HL-60 (cell line): ENCODE measurements around the gene KIRREL2.

Experiments
- GABPA ChIP-seq: IDR thresholded peaks from 2 replicates; pipeline ENCODE4 v1.6.1; 2012; ENCODE audit warnings: low read depth
- REST ChIP-seq: IDR thresholded peaks from 2 replicates; pipeline ENCODE4 v1.6.1; 2012; ENCODE audit warnings: low read depth; ENCODE audit not compliant: insufficient replicate concordance
- SPI1 ChIP-seq: IDR thresholded peaks from 2 replicates; pipeline ENCODE4 v1.6.1; 2012; ENCODE audit warnings: low read depth, mild to moderate bottlenecking, borderline replicate concordance
- TF ChIP-seq, protein P1 (sequence below): IDR thresholded peaks from one replicate; pipeline ENCODE4 v1.5.1; 2011; ENCODE audit warnings: low read length, control low read depth, inconsistent platforms; ENCODE audit not compliant: insufficient read depth

DNA sequence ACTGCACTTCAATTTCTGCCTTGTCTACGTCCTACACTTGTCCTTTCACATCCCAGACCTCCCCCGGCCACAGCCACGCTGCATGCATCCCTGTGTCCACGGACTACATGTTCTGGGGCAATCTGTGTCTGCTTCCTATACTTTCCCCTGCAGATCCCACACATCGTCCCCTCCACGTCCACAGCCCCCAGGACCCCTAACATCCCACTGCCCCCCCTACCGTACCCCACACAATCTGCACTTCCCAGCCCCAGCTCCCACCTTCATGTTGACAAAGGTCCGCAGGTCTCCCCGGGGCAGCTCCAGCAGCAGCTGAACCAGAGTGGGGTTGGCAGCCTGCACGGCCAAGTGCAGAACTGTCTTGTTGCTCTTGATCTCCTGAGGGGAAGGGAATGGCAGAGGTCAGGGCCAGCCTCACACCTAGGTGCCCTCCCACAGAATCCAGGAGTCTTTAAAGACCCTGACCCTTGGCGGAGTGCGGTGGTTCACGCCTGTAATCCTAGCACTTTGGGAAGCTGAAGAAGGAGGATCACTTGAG, 33.5 kb downstream of the KIRREL2 start:
- TF ChIP-seq, protein P1, sequence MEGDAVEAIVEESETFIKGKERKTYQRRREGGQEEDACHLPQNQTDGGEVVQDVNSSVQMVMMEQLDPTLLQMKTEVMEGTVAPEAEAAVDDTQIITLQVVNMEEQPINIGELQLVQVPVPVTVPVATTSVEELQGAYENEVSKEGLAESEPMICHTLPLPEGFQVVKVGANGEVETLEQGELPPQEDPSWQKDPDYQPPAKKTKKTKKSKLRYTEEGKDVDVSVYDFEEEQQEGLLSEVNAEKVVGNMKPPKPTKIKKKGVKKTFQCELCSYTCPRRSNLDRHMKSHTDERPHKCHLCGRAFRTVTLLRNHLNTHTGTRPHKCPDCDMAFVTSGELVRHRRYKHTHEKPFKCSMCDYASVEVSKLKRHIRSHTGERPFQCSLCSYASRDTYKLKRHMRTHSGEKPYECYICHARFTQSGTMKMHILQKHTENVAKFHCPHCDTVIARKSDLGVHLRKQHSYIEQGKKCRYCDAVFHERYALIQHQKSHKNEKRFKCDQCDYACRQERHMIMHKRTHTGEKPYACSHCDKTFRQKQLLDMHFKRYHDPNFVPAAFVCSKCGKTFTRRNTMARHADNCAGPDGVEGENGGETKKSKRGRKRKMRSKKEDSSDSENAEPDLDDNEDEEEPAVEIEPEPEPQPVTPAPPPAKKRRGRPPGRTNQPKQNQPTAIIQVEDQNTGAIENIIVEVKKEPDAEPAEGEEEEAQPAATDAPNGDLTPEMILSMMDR = no peak
- TF ChIP-seq REST = no peak
- TF ChIP-seq GABPA = no peak
- no peak for TF ChIP-seq SPI1
